HG02885 (cell line): ENCODE measurements around the gene IGSF3.

ENCODE experiments used
- ATAC-seq: cut with Tn5 transposase; IDR thresholded peaks from one replicate; pipeline ENCODE4 v1.9.1; 2021; ENCODE audit warnings: mild to moderate bottlenecking; ENCODE audit not compliant: unreplicated experiment, poor library complexity

The IGSF3 gene

GRCh38 chr1:116667575-116668105, at the start of gene IGSF3:
TSS of gene IGSF3 (minus strand) at chr1:116667733. CDS start at chr1:116666326, 1,407 bp downstream.
- ATAC-seq = peak; percentile 83

- no peak for ATAC-seq
Observed at GRCh38 chr1:116717318-116717717, 49.8 kb upstream of the IGSF3 start.

- no peak for ATAC-seq
Observed at GRCh38 chr1:116716391-116716790, 48.9 kb upstream of the IGSF3 start.

- no peak for ATAC-seq
Observed at GRCh38 chr1:116713474-116713873, 45.9 kb upstream of the IGSF3 start.

GRCh38 chr1:116712510-116712909, 45.0 kb upstream of the IGSF3 start:
- no peak for ATAC-seq

GRCh38 chr1:116711263-116711840, 43.8 kb upstream of the IGSF3 start:
- ATAC-seq = no peak

GRCh38 chr1:116710420-116711262, 43.1 kb upstream of the IGSF3 start:
- no peak for ATAC-seq

GRCh38 chr1:116709666-116710167, 42.2 kb upstream of the IGSF3 start:
- no peak for ATAC-seq

GRCh38 chr1:116708255-116708900, 40.8 kb upstream of the IGSF3 start:
- ATAC-seq = no peak

GRCh38 chr1:116706841-116707240, 39.3 kb upstream of the IGSF3 start:
- no peak for ATAC-seq

- ATAC-seq = no peak
Observed at GRCh38 chr1:116706123-116706522, 38.6 kb upstream of the IGSF3 start.

GRCh38 chr1:116704278-116704677, 36.7 kb upstream of the IGSF3 start:
- no peak for ATAC-seq

- no peak for ATAC-seq
Observed at GRCh38 chr1:116699605-116700004, 32.1 kb upstream of the IGSF3 start.

- no peak for ATAC-seq
Observed at GRCh38 chr1:116698244-116698595, 30.7 kb upstream of the IGSF3 start.

GRCh38 chr1:116697548-116698243, 30.2 kb upstream of the IGSF3 start:
- no peak for ATAC-seq

GRCh38 chr1:116694524-116694923, 27.0 kb upstream of the IGSF3 start:
- ATAC-seq = no peak

- ATAC-seq = no peak
Observed at GRCh38 chr1:116693759-116694480, 26.4 kb upstream of the IGSF3 start.

GRCh38 chr1:116692879-116693278, 25.3 kb upstream of the IGSF3 start:
- no peak for ATAC-seq

GRCh38 chr1:116690849-116691406, 23.4 kb upstream of the IGSF3 start:
- ATAC-seq = no peak
